CD14-positive monocyte (primary cell): ENCODE results near the gene DRP2. TPM values are rescaled to one million over a fixed set of nuclear protein-coding genes. Genes with fewer than 3 reads are reported as not detected.

ENCODE experiments used
- DNase-seq, 3 donors: peaks; one replicate each; pipeline ENCODE4 v3.0.0-alpha.2; 2011 to 2022
- H2AFZ ChIP-seq: 2 replicates; pipeline ENCODE4 v1.6.0; 2012; ENCODE audit warnings: mild to moderate bottlenecking, low read depth, low read length, inconsistent platforms; ENCODE audit not compliant: insufficient read depth, poor library complexity, severe bottlenecking
- H3K27ac ChIP-seq, 2 donors: 1 replicate in 1 of 2; 2 replicates in 1 of 2; pipeline ENCODE4 v1.5.1; 2012 to 2013; ENCODE audit warnings: low read length in 2 of 2, control low read depth in 1 of 2, inconsistent platforms in 1 of 2, low read depth in 1 of 2, mild to moderate bottlenecking in 1 of 2
- H3K27me3 ChIP-seq, 2 donors: one replicate each; pipeline versions ENCODE4 v1.6.0 to v1.6.1; 2011 to 2013; ENCODE audit warnings: low read length in 2 of 2; ENCODE audit not compliant: control insufficient read depth in 2 of 2, insufficient read depth in 2 of 2
- H3K36me3 ChIP-seq, 2 donors: replicated peaks in 1 of 2; 1 replicate in 1 of 2; 2 replicates in 1 of 2; pipeline versions ENCODE4 v1.5.1 to v1.6.1; 2012 to 2013; ENCODE audit warnings: low read length in 2 of 2, control low read depth in 1 of 2, inconsistent platforms in 1 of 2, mild to moderate bottlenecking in 1 of 2; ENCODE audit not compliant: insufficient read depth in 2 of 2, control insufficient read depth in 1 of 2
- H3K4me1 ChIP-seq, 2 donors: 1 replicate in 1 of 2; 2 replicates in 1 of 2; pipeline versions ENCODE4 v1.5.1 to v1.6.1; 2012 to 2013; ENCODE audit warnings: low read length in 2 of 2, control low read depth in 1 of 2, inconsistent platforms in 1 of 2, mild to moderate bottlenecking in 1 of 2, moderate library complexity in 1 of 2; ENCODE audit not compliant: insufficient read depth in 2 of 2, control insufficient read depth in 1 of 2
- H3K4me2 ChIP-seq: replicated peaks from 2 replicates; pipeline ENCODE3; 2012; ENCODE audit warnings: low read length, moderate library complexity, mild to moderate bottlenecking; ENCODE audit not compliant: poor library complexity, severe bottlenecking; ENCODE audit errors: extremely low read depth
- H3K4me3 ChIP-seq, 3 experiments: fragments of 200-600 bp in 1 of 3; sonication (generic) in 1 of 3; replicated peaks in 1 of 3; 1 replicate in 2 of 3; 2 replicates in 1 of 3; pipeline ENCODE4 v1.5.1; 2011 to 2013; ENCODE audit warnings: low read length in 3 of 3, mild to moderate bottlenecking in 3 of 3, control low read depth in 2 of 3, low read depth in 2 of 3, inconsistent platforms in 1 of 3, moderate library complexity in 1 of 3
- H3K79me2 ChIP-seq: 2 replicates; pipeline ENCODE4 v1.6.0; 2012; ENCODE audit warnings: mild to moderate bottlenecking, control low read depth, inconsistent platforms, low read length, moderate library complexity; ENCODE audit not compliant: insufficient read depth
- H3K9ac ChIP-seq: 2 replicates; pipeline ENCODE4 v1.6.0; 2017; ENCODE audit warnings: low read length, mild to moderate bottlenecking; ENCODE audit not compliant: insufficient read depth, poor library complexity, severe bottlenecking
- H3K9me3 ChIP-seq, 2 donors: replicated peaks in 1 of 2; 1 replicate in 1 of 2; 2 replicates in 1 of 2; pipeline versions ENCODE4 v1.5.1 to v1.6.1; 2012 to 2013; ENCODE audit warnings: low read length in 2 of 2, control low read depth in 1 of 2; ENCODE audit not compliant: control insufficient read depth in 1 of 2, insufficient read depth in 1 of 2
- H4K20me1 ChIP-seq: 2 replicates; pipeline ENCODE4 v1.6.0; 2012; ENCODE audit warnings: mild to moderate bottlenecking, low read length, control low read depth, moderate library complexity; ENCODE audit not compliant: insufficient read depth
- H3K27ac Mint-ChIP-seq, 7 donors: one replicate each; pipeline ENCODE4 v1.8.0; 2020; ENCODE audit warnings: mild to moderate bottlenecking in 7 of 7, mixed read lengths in 7 of 7, moderate library complexity in 6 of 7, inconsistent platforms in 2 of 7
- H3K27me3 Mint-ChIP-seq, 3 donors: one replicate each; pipeline ENCODE4 v1.8.0; 2021 to 2022; ENCODE audit warnings: low read depth in 3 of 3, mild to moderate bottlenecking in 3 of 3, mixed read lengths in 3 of 3, moderate library complexity in 3 of 3, inconsistent platforms in 1 of 3
- H3K36me3 Mint-ChIP-seq, 2 donors: one replicate each; pipeline ENCODE4 v1.8.0; 2020; ENCODE audit warnings: mixed read lengths in 2 of 2, inconsistent platforms in 1 of 2, mild to moderate bottlenecking in 1 of 2
- H3K4me1 Mint-ChIP-seq: one replicate; pipeline ENCODE4 v1.8.0; 2020; ENCODE audit warnings: mild to moderate bottlenecking, mixed read lengths
- H3K4me3 Mint-ChIP-seq, 2 donors: one replicate each; pipeline ENCODE4 v1.8.0; 2020; ENCODE audit warnings: mild to moderate bottlenecking in 2 of 2, mixed read lengths in 2 of 2, moderate library complexity in 1 of 2
- H3K9me3 Mint-ChIP-seq, 7 donors: one replicate each; pipeline ENCODE4 v1.8.0; 2020 to 2022; ENCODE audit warnings: mixed read lengths in 7 of 7, mild to moderate bottlenecking in 6 of 7, moderate library complexity in 6 of 7, inconsistent platforms in 2 of 7
- CTCF ChIP-seq: fragments of 200-600 bp; IDR thresholded peaks from one replicate; pipeline ENCODE4 v1.8.0; 2022; ENCODE audit warnings: antibody characterized with exemption, mild to moderate bottlenecking
- WGBS: methylation state at CpG from one replicate; pipeline ENCODE4 v1.1.5; 2013; ENCODE audit warnings: missing lambda C conversion rate; ENCODE audit not compliant: insufficient coverage; 5-methylcytosine and 5-hydroxymethylcytosine counted together
- intact Hi-C, 2 donors: fragments of 100-400 bp; cut with micrococcal nuclease; formaldehyde crosslinking; loops; one replicate each; pipeline versions ENCODE4 v1.15.0 to v1.15.1; 2023
- polyA plus RNA-seq, 3 donors: library from polyadenylated mRNA; depleted of rRNA in 1 of 3; unstranded in 2 of 3; stranded (reverse) in 1 of 3; fragments of 300-500 nt in 2 of 3; fragments of >200 nt in 1 of 3; fragmentation: Illumina TruSeq in 2 of 3; gene quantifications; 1 replicate in 2 of 3; 2 replicates in 1 of 3; pipeline ENCODE4 v1.2.3, GENCODE V29; 2012 to 2021

DRP2 gene
- polyA plus RNA-seq, 3 donors: not detected

- no peak for TF ChIP-seq CTCF
- no peak overlapping the region for H2AFZ ChIP-seq
- Mint-ChIP-seq H3K36me3 (no peaks in the 10 kb centered on the region), H3K27me3 (peaks cover 2 to 9% (median 7%) of the 10 kb centered on the region in 3 donors), H3K9me3 (peaks cover 0 to 2% (median 0%) of the 10 kb centered on the region in 7 donors), H3K27ac (no peak overlapping the region), H3K4me3 (peak overlapping the region in 1 of 2 donors; percentile 57), H3K4me1 (peaks cover 4% of the 10 kb centered on the region)
- intact Hi-C loops: no loop called here
- peaks cover 0 to 2% of the 10 kb centered on the region in 2 donors for H3K27me3 ChIP-seq
- no peaks in the 10 kb centered on the region for H3K9me3 ChIP-seq
- no peak for DNase-seq
- H4K20me1 ChIP-seq: no peaks in the 10 kb centered on the region
- no peaks in the 10 kb centered on the region for H3K36me3 ChIP-seq
- H3K9ac ChIP-seq: no peak overlapping the region
- no peak overlapping the region for H3K4me3 ChIP-seq
- H3K4me2 ChIP-seq: no peak overlapping the region
- H3K4me1 ChIP-seq: no peaks in the 10 kb centered on the region
- H3K27ac ChIP-seq: no peak overlapping the region
- H3K79me2 ChIP-seq: no peaks in the 10 kb centered on the region
- 8% methylated on average over 5 of the region's 12 CpGs for WGBS
Observed at GRCh38 chrX:101219864-101220346, 319 bp downstream of the DRP2 start.

GRCh38 chrX:101220662-101221260, 1.2 kb downstream of the DRP2 start:
- peak overlapping the region in 1 of 7 donors; percentile 21 for H3K27ac Mint-ChIP-seq
- H3K9me3 Mint-ChIP-seq: peaks cover 0 to 2% (median 0%) of the 10 kb centered on the region in 7 donors

More at GRCh38 chrX:101220662-101221260, 1.2 kb downstream of the DRP2 start:
- WGBS: no CpG with 5 or more reads among the region's 4 CpGs
- intact Hi-C loops: no loop called here
- no peak overlapping the region for H3K4me3 ChIP-seq
- no peaks in the 10 kb centered on the region for H3K9me3 ChIP-seq
- H2AFZ ChIP-seq: no peak overlapping the region
- H3K9ac ChIP-seq: no peak overlapping the region
- Mint-ChIP-seq H3K4me3 (no peak overlapping the region), H3K27me3 (peaks cover 2 to 9% (median 7%) of the 10 kb centered on the region in 3 donors), H3K36me3 (no peaks in the 10 kb centered on the region), H3K4me1 (peaks cover 4% of the 10 kb centered on the region)
- H4K20me1 ChIP-seq: no peaks in the 10 kb centered on the region
- no peak overlapping the region for H3K4me2 ChIP-seq
- no peak for DNase-seq
- H3K27me3 ChIP-seq: peaks cover 0 to 2% of the 10 kb centered on the region in 2 donors
- no peak for TF ChIP-seq CTCF
- H3K36me3 ChIP-seq: no peaks in the 10 kb centered on the region
- H3K79me2 ChIP-seq: no peaks in the 10 kb centered on the region
- H3K4me1 ChIP-seq: no peaks in the 10 kb centered on the region
- no peak overlapping the region for H3K27ac ChIP-seq
